Hippocampal formation (tissue), 2 donors: Measurements from ENCODE around the gene LCN2.
"Not testable (repeated sequence)": the region's sequence is repeated elsewhere in the genome, so short reads cannot be mapped to it uniquely, and the experiment has no call there.

Experiments
- DNase-seq, 2 donors: peaks; one replicate each; lab custom pipeline; 2025; lab: John Stamatoyannopoulos, UW

The LCN2 gene

DNA sequence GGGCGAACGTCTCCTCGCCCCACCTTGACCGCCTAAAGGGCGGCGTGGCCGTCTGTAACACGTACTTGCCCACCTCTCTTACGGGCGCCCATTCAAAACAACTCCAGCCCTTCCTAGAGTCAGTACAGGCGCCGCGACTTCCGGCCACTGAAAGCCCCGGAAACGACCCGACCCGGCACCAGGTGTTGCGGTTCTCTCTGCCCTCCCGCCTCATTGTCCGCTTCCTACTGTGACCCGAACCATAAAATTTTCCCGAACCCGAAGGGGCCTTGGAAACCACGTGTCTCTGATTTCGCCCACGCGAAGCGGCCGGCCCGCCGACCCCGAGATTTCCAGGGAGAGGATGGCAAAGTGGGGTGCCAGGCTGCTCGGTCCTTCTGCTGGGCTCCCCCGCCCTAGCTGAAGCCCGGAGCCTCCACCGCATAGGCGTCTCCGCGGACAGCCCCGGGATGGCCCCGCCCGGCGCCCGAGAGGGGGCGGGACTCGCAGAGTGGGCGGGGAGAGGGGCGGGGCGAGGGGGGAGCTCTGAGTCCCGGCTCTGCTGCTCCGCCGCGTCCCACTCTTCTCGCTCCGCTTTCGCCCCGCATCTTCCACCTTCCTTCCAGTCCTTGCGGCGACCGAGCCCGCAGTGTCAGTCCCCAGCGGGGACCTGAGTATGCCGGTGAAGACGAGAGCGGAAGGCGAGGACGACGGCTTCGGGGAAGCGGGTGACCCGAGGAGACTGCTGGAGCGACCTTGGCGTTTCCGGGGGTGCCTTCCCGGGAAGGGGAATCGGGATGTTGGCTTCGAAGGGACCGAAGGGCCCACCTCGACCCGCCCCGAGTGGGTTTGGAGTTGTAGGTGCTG lies 21.0 kb upstream of the LCN2 start:
- peak; percentile 91 to 92 for DNase-seq

GRCh38 chr9:128128836-128129590 lies 20.2 kb upstream of the LCN2 start:
- no peak for DNase-seq

- not testable (repeated sequence) for DNase-seq
Observed at GRCh38 chr9:128129976-128130590, 19.2 kb upstream of the LCN2 start.

GRCh38 chr9:128130651-128131050 lies 18.6 kb upstream of the LCN2 start:
- DNase-seq, result not testable (repeated sequence)

DNA sequence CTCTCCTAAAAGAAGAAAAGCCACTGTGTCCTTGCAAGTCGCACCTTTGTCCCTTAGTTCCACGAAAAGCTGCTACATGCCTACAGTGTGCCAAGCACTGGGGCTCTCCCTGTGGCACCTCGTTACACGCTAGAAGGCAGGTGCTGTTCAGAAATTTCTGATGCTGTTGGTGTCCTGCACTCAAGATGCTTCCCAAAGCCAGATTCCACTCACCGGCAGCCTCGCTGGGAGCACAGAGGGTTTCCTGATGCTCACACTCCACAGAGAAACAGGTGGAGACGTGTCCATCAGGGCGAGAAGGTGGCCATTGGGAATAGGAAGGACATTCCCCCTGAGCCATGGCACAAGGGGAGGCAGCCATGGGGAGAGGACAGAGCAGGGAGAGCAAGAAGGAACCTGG lies 17.9 kb upstream of the LCN2 start:
- DNase-seq, result not testable (repeated sequence)

DNA sequence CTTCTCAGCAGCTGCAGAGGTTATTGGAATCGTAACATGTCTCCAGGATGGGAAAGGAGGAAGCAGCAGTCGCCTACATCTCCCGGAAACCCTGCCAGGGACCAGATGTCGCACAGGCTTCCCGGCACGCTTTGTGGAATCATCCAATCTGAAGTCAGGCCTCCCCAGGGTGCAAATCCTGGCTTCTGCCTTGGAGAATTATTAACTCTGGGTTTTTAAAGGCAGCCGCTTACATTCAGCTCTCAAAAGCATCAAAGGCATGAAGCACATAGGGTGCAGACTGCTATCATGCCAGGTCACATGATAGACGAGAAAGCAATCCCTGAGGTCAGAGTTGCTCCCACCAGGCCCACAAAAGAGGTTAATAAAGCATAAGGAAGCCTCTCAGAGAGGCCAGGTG lies 17.1 kb upstream of the LCN2 start:
- not testable (repeated sequence) for DNase-seq

DNA sequence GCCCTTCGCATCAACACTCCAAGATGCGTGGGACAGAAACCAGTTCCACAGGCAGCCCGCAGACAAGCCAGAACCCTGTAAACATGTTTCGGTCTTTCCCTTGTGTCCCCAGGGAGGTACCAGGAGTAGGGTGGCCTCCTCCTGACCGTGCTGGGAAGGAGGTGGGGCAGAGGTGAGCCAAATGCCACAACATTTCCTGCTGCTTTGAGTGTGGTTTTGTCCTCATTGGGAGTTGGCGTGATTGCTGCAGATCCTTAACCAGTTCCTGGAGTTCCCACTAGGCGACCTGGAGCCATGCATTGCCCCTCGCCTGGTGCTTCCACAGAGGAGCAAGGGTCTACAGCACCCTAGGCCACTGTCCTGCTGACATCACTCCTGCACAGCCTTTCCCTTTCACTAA lies 13.7 kb upstream of the LCN2 start:
- not testable (repeated sequence) for DNase-seq

DNA sequence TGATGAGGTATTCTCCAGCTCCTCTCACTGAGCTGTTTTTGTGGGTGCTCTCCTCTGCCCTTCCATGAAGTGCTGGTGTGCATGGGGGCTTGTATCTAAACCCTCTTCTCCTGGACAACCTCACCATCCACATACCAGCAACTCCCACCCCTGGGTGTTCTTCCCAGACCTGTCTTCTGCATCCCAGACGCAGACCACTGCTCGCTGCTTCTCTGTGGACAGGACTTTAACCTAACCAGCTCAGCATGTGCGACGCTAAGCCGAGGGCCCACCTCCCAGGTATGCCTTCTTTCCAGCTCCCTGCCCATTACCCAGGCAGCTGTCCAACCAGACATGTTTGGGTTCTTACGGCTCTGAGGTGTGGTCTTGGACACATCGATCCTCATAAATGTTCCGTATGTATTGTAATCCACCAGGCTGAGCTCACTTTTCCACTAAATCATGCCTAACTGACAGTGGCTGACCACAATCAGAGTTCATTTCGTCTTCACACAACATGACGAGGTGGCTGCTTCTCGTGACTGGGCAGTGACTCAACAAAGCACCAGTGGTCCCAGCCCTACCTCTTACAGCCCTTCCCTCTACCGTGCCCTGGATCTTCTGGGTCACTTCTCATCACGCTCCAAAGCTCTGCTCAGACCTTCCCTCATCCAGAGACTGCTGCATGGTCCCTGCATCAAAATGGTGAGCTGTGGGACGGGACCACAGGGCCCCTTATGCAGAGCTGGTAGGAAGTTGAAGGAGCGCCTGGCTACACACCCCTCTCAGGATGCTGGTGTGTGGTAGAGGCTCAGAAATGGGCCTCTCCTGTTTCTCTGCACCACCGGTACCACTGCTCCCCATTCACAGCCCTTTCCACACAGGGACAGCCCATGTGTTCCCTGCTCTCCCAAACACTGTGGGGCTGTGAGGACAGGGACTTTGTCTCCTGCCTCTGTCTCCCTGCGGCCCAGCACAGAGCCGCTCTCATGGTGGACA lies 12.1 kb upstream of the LCN2 start:
- DNase-seq, result no peak

GRCh38 chr9:128138001-128138400 lies 11.3 kb upstream of the LCN2 start:
- DNase-seq, result no peak

- DNase-seq, result no peak
Observed at GRCh38 chr9:128139621-128140020, 9.6 kb upstream of the LCN2 start.

DNA sequence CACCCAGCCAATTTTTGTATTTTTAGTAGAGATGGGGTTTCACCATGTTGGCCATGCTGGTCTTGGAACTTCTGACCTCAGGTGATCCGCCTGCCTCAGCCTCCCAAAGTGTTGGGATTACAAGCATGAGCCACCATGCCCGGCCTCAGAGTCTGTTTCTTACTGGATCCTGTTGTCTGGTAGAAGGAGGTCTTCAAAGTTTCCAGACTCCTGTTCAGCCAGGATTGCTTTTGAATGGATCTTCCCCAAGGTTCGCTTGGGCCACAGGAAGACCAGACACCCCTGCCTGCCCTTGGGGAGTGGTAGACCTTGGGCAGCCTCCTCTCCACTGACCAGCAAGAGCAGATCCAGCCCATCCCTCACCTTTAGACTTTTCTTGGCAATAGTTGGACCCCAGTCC lies 7.6 kb upstream of the LCN2 start:
- DNase-seq, result no peak

- no peak for DNase-seq
Observed at GRCh38 chr9:128142061-128142460, 7.2 kb upstream of the LCN2 start.

DNA sequence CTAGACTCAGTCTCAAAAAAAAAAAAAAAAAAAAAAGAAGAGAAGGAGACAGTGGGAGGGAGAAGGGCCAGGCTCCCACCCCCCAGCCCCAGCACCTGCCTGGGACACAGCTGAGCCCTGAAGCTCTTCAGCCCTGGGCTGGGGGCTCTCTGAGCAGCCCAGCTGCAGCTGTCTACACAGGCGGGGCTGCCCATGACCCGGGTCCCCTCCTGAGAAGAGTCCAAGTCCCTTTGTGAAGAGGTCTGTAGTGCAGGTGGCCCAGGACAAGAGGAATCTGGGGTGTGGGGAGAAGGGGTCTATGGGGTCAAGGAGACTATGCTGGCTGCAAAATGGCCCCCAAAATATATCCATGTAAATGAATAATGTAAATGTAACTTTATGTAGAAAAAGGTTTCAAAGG lies 6.7 kb upstream of the LCN2 start:
- DNase-seq, result no peak

- no peak for DNase-seq
Observed at GRCh38 chr9:128143525-128144238, 5.6 kb upstream of the LCN2 start.

- no peak for DNase-seq
Observed at GRCh38 chr9:128144239-128145181, 4.7 kb upstream of the LCN2 start.

DNA sequence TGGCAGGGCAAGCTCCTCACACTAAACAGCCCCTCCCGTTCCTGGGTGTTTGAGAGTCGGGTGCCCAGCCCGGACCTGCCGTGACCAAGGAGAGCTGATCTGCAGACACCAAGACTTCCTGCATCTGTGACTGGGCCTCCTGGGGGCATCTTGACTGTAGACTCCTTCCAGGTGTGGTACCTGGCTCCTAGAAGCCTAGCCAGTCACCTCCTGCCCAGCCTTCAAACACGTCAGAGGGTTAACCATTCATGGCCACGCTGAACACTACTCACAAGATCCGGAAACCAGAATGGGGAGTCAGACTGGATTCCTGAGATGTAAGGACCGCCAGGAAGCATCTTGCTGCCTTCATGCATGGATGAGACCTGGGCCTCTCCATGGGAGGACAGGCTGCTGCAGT lies 3.7 kb upstream of the LCN2 start:
- no peak for DNase-seq

DNA sequence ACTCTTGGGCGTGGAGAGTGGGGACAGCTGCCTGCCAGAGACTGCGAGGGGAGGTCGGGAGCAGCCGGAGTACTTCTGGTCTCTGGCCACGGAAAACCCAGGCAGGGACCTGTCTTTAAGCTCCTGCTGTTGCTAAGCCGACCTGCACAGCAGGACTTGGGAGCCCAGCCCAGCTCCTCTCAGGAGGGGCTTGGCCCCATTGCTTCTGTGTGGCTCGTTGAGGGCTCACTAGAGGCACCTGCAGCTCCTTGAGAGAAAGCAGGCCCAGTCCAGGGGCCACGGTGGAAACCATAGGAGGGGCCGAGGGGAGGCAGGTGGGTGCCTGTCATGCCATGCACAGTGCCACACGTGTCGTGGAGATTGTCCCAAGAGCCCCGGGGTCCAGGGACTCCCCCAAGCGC lies 3.3 kb upstream of the LCN2 start:
- DNase-seq, result no peak

GRCh38 chr9:128146591-128147120 lies 2.6 kb upstream of the LCN2 start:
- no peak for DNase-seq

DNA sequence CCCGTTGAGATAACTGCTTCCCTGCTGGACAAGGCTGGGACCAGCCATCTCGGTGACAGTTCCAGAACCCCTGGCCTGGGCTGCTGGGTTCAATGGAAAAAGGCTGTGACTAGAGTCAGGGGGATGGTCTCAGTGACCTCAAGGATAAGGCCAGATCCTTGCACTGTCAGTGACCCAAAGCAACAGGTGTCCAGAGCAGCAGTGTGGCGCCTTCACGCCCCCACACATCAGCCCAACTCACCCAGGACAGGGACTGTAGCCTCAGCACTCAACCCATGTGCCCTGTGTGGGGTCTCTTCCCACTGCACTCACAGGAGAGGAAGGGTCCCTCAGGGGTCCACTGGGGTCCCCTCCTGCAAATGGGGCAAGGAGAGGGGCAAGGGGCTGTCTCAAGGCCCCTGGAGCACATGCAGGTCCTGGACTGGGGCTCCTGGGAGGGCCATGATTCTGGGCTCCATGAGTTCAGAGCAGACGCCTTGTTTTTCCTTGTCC lies 698 bp upstream of the LCN2 start:
- DNase-seq, result no peak
